Colonic mucosa (tissue), 4 donors: ENCODE measurements around the gene ENAM. TPM values are rescaled to one million over a fixed set of nuclear protein-coding genes. Genes with fewer than 3 reads are reported as not detected.
A peak's percentile ranks its signal among the peaks of the same experiment; 100 is the strongest.

Source experiments
- DNase-seq: peaks from one replicate; pipeline ENCODE4 v3.0.0-alpha.2; 2020
- H3K27ac ChIP-seq: fragments of 200-600 bp; one replicate; pipeline ENCODE4 v1.8.0; 2021
- H3K27me3 ChIP-seq: fragments of 200-600 bp; one replicate; pipeline ENCODE4 v1.8.0; 2021
- H3K36me3 ChIP-seq: fragments of 200-600 bp; one replicate; pipeline ENCODE4 v1.8.0; 2021
- H3K4me1 ChIP-seq: fragments of 200-600 bp; one replicate; pipeline ENCODE4 v1.8.0; 2021; ENCODE audit warnings: mild to moderate bottlenecking
- H3K4me3 ChIP-seq: fragments of 200-600 bp; one replicate; pipeline ENCODE4 v1.8.0; 2021
- H3K9ac ChIP-seq, 2 donors: one replicate each; pipeline ENCODE4 v1.7.0; 2013; ENCODE audit warnings: control low read depth in 2 of 2, low read depth in 2 of 2, low read length in 2 of 2
- H3K9me3 ChIP-seq: fragments of 200-600 bp; one replicate; pipeline ENCODE4 v1.8.0; 2021
- intact Hi-C: fragments of 100-400 bp; cut with DNase I; formaldehyde crosslinking; loops from one replicate; pipeline ENCODE4 v1.14.1; 2022
- total RNA-seq, 2 donors: library from RNA; stranded (reverse); fragmentation: NEBNext Ultra II Directional in 1 of 2; extraction: Animal tissue kit (Norgen Biotek cat#: 25700) in 1 of 2; gene quantifications; one replicate each; pipeline ENCODE4 v1.2.1, GENCODE V29; 2021
- TF ChIP-seq, protein P1 (sequence below): fragments of 200-600 bp; IDR thresholded peaks from one replicate; pipeline ENCODE4 v1.8.0; 2022; ENCODE audit warnings: antibody characterized with exemption, mild to moderate bottlenecking
- donor health status: healthy.
- donor health status: DM: no; HTN: no; CAD: no.
- donor health status: DM: no; HTN: no; CAD: no.

Gene ENAM
- total RNA-seq, 2 donors from 2014 or later: not detected

DNA sequence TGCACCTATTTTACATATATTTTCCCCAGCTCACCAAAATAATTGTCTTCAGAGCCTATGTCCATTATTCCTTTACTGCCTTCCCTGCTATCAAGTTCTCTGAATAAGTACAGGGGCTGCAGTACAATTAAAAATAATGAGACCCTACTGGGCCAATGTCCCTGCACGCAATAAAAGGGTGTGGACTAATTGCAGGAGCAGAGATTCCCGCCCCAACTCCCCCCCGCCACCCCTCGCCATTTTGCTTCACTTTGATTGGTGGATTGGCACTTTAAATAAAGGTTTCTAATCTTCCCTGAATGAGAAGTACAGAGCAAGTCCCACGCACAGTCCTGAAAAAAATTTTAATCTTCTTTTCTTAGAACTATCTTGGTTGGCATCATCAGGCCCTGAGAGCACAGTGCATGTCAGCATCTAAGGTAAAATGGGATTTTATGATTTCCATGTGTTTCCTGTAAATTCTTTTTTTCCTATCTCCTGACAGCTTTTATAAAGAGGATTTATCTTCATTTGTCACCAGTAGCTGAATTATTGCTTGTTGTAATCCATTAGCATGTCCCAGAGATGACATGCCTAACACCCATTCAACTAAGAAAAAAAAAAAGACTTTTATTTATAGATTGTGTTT lies 36.5 kb upstream of the ENAM start, which contains the start of gene AMBN:
AMBN (plus strand) TSS at position 302 of the 628 bp plus-strand sequence; CDS start at position 405, 103 bp downstream.
- no peak for DNase-seq
- H3K9ac ChIP-seq: no peak within 1 kb of the TSS

DNA sequence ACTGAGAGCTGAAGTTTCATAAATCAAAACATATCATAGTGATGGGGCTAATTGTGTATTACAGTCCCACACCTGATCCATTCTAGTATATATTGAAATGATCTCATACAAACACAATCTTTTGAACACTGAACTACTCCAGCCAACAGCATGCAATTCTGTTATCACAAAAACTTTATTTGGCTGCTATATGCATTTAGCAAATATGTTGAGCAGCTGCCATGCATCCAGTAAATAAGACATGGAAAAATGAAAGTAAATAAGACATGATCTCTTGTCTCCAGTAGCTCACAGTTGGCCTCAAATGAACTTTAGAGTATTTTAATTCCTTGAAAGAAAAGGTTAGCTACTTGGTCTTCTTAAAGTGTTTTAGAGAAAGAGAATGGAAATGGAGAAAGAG lies 34.3 kb upstream of the ENAM start:
- Histone ChIP-seq H3K36me3 (no peaks in the 10 kb centered on the region), H3K27ac (no peak overlapping the region), H3K27me3 (no peaks in the 10 kb centered on the region), H3K9ac (no peak overlapping the region), H3K4me1 (no peaks in the 10 kb centered on the region), H3K9me3 (no peaks in the 10 kb centered on the region), H3K4me3 (no peak overlapping the region)
- TF ChIP-seq, protein P1, sequence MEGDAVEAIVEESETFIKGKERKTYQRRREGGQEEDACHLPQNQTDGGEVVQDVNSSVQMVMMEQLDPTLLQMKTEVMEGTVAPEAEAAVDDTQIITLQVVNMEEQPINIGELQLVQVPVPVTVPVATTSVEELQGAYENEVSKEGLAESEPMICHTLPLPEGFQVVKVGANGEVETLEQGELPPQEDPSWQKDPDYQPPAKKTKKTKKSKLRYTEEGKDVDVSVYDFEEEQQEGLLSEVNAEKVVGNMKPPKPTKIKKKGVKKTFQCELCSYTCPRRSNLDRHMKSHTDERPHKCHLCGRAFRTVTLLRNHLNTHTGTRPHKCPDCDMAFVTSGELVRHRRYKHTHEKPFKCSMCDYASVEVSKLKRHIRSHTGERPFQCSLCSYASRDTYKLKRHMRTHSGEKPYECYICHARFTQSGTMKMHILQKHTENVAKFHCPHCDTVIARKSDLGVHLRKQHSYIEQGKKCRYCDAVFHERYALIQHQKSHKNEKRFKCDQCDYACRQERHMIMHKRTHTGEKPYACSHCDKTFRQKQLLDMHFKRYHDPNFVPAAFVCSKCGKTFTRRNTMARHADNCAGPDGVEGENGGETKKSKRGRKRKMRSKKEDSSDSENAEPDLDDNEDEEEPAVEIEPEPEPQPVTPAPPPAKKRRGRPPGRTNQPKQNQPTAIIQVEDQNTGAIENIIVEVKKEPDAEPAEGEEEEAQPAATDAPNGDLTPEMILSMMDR: no peak
- intact Hi-C loops: no loop called here
- no peak for DNase-seq

More for the DNA sequence above, 36.5 kb upstream of the ENAM start, which contains the start of gene AMBN:
- intact Hi-C loops: no loop called here
- TF ChIP-seq, protein P1: no peak
- no peak within 1 kb of the TSS for H3K27ac ChIP-seq
- no peaks in the 10 kb centered on the region for H3K36me3 ChIP-seq
- H3K9me3 ChIP-seq: no peaks in the 10 kb centered on the region
- no peaks in the 10 kb centered on the region for H3K27me3 ChIP-seq
- H3K4me1 ChIP-seq: no peaks in the 10 kb centered on the region
- no peak within 1 kb of the TSS for H3K4me3 ChIP-seq

DNA sequence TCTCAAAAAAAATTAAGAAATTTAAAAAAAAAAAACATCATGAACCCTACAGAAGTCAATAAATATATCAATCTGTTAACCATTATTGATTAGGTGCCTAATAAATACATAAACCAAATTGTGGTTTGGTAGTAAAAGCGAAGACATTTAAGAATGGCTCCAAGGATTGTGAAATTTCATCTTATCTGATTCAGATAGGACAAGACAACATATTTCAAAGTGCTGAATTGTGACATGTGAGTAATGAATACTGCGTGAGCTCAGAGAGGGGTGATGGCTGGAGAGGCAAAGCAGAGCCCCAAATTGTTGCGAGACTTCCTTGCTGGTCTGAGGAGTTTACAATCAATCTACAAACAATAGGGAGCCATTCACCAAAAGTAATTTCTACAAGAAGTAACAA lies 28.2 kb upstream of the ENAM start:
- H3K4me3 ChIP-seq: no peak overlapping the region
- no peaks in the 10 kb centered on the region for H3K27me3 ChIP-seq
- H3K27ac ChIP-seq: no peak overlapping the region
- intact Hi-C loops: no loop called here
- H3K36me3 ChIP-seq: no peaks in the 10 kb centered on the region
- no peak for DNase-seq
- H3K4me1 ChIP-seq: no peaks in the 10 kb centered on the region
- TF ChIP-seq, protein P1: no peak
- no peak overlapping the region for H3K9ac ChIP-seq
- H3K9me3 ChIP-seq: no peaks in the 10 kb centered on the region

GRCh38 chr4:70600977-70601376 lies 27.6 kb upstream of the ENAM start:
- Histone ChIP-seq H3K4me1 (no peaks in the 10 kb centered on the region), H3K4me3 (no peak overlapping the region), H3K27me3 (no peaks in the 10 kb centered on the region), H3K36me3 (no peaks in the 10 kb centered on the region), H3K27ac (no peak overlapping the region), H3K9me3 (no peaks in the 10 kb centered on the region), H3K9ac (no peak overlapping the region)
- no peak for DNase-seq
- TF ChIP-seq, protein P1: no peak
- intact Hi-C loops: no loop called here

DNA sequence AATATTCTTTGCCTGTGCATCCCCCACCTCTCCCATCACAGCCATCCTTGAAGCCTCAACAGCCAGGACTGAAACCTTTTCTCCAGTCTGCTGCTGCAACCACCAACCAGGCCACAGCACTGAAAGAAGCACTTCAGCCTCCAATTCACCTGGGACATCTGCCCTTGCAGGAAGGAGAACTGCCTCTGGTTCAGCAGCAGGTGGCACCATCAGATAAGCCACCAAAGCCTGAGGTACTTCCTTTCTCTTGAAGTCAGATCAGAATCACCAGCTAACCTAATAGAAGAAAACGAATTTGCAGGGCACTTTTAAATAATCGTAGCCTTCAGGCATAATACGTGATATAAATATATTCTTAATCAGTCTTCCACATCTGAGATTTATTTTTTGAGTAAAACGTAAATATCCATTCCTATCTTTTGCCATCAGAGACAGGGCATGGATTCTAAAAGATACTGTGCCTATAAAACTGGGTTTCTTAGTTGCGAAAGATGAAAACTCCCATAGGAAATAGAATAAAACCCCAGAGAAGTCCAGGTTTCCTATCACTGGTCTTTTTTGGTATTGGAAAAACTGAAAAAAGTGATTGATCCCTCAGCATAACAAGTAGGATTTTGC lies 27.0 kb upstream of the ENAM start:
- no peaks in the 10 kb centered on the region for H3K36me3 ChIP-seq
- H3K27me3 ChIP-seq: no peaks in the 10 kb centered on the region
- TF ChIP-seq, protein P1: peak; percentile 76
- no peaks in the 10 kb centered on the region for H3K9me3 ChIP-seq
- intact Hi-C loops: no loop called here
- no peaks in the 10 kb centered on the region for H3K4me1 ChIP-seq
- H3K4me3 ChIP-seq: no peak overlapping the region
- no peak overlapping the region for H3K27ac ChIP-seq
- no peak overlapping the region for H3K9ac ChIP-seq
- DNase-seq: peak; percentile 45
